Measurements from ENCODE around the gene ANKRD31. TPM values are rescaled to one million over a fixed set of nuclear protein-coding genes. Genes with fewer than 3 reads are reported as not detected.
"Not testable (repeated sequence)": the region's sequence is repeated elsewhere in the genome, so short reads cannot be mapped to it uniquely, and the experiment has no call there.

The ANKRD31 gene
- total RNA-seq, 1 donor from 2014 or later: 0.07 TPM

- no peak overlapping the region for H3K27ac Mint-ChIP-seq (ENCODE audit: unreplicated experiment)
- no peaks in the 10 kb centered on the region for H3K36me3 ChIP-seq (ENCODE audit: insufficient read depth, low read length)
- peaks cover 5% of the 10 kb centered on the region for H3K4me1 Mint-ChIP-seq (ENCODE audit: low read depth, unreplicated experiment)
- H3K79me2 ChIP-seq (ENCODE audit: insufficient read depth, low read length): no peaks in the 10 kb centered on the region
- no peak overlapping the region for H2AFZ ChIP-seq (ENCODE audit: low read depth, low read length)
- no peak overlapping the region for H3K4me3 ChIP-seq (ENCODE audit: insufficient read depth, low read depth, low read length)
- no peaks in the 10 kb centered on the region for H3K36me3 Mint-ChIP-seq (ENCODE audit: low read depth, unreplicated experiment)
- H3K4me3 Mint-ChIP-seq (ENCODE audit: unreplicated experiment): no peak overlapping the region
- H4K20me1 ChIP-seq (ENCODE audit: insufficient read depth, low read length): no peaks in the 10 kb centered on the region
- TF ChIP-seq EZH2 (IDR thresholded peaks at IDR 0.05; ENCODE audit: insufficient read depth, low read length) (no peak), CTCF (IDR thresholded peaks at IDR 0.05; ENCODE audit: insufficient read depth, low read depth, low read length) (no peak)
- no peaks in the 10 kb centered on the region for H3K27me3 ChIP-seq (ENCODE audit: insufficient read depth, low read length)
- H3K9me3 ChIP-seq (ENCODE audit: insufficient read depth, low read depth, low read length): no peaks in the 10 kb centered on the region
- FAIRE-seq: no peak
- peaks cover 9% of the 10 kb centered on the region for H3K4me1 ChIP-seq (ENCODE audit: insufficient read depth, low read length)
- no peaks in the 10 kb centered on the region for H3K9me3 Mint-ChIP-seq (ENCODE audit: unreplicated experiment)
- H3K27ac ChIP-seq (ENCODE audit: low read depth, low read length): no peak overlapping the region
- no peak overlapping the region for H3K9ac ChIP-seq (ENCODE audit: low read length)
- DNase-seq (ENCODE audit: low read depth): no peak
- peaks cover 2% of the 10 kb centered on the region for H3K27me3 Mint-ChIP-seq (ENCODE audit: low read depth, unreplicated experiment)
- no peak overlapping the region for H3K4me2 ChIP-seq (ENCODE audit: low read length)
Observed at GRCh38 chr5:75234251-75234650, 2.4 kb downstream of the ANKRD31 start.

DNA sequence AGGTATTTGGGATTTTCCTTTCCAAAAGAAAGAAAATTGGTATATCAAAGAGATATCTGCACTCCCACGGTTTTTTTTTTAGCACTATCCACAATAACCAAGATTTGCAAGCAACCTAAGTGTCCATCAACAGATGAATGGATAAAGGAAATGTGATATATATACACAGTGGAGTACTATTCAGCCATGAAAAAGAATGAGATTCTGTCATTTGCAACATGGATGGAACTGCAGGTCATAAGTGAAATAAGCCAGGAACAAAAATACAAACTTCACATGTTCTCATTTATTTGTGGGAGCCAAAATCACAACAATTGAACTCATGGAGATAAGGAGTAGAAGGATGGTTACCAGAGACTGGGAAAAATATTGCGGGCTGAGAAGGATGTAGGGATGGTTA, 9.8 kb downstream of the ANKRD31 start:
- H2AFZ ChIP-seq (ENCODE audit: low read depth, low read length): no peak overlapping the region
- H3K79me2 ChIP-seq (ENCODE audit: insufficient read depth, low read length): no peaks in the 10 kb centered on the region
- H3K27me3 Mint-ChIP-seq (ENCODE audit: low read depth, unreplicated experiment): no peaks in the 10 kb centered on the region
- no peaks in the 10 kb centered on the region for H3K9me3 Mint-ChIP-seq (ENCODE audit: unreplicated experiment)
- no peaks in the 10 kb centered on the region for H3K27me3 ChIP-seq (ENCODE audit: insufficient read depth, low read length)
- no peak overlapping the region for H3K4me3 ChIP-seq (ENCODE audit: insufficient read depth, low read depth, low read length)
- no peak overlapping the region for H3K4me2 ChIP-seq (ENCODE audit: low read length)
- H3K36me3 ChIP-seq (ENCODE audit: insufficient read depth, low read length): no peaks in the 10 kb centered on the region
- FAIRE-seq (no peak), DNase-seq (ENCODE audit: low read depth) (no peak)
- H3K9ac ChIP-seq (ENCODE audit: low read length): no peak overlapping the region
- H4K20me1 ChIP-seq (ENCODE audit: insufficient read depth, low read length): no peaks in the 10 kb centered on the region
- H3K4me1 Mint-ChIP-seq (ENCODE audit: low read depth, unreplicated experiment): no peaks in the 10 kb centered on the region
- no peaks in the 10 kb centered on the region for H3K4me1 ChIP-seq (ENCODE audit: insufficient read depth, low read length)
- no peak overlapping the region for H3K4me3 Mint-ChIP-seq (ENCODE audit: unreplicated experiment)
- H3K9me3 ChIP-seq (ENCODE audit: insufficient read depth, low read depth, low read length): no peaks in the 10 kb centered on the region
- no peaks in the 10 kb centered on the region for H3K36me3 Mint-ChIP-seq (ENCODE audit: low read depth, unreplicated experiment)
- no peak overlapping the region for H3K27ac ChIP-seq (ENCODE audit: low read depth, low read length)
- no peak for TF ChIP-seq CTCF (IDR thresholded peaks at IDR 0.05; ENCODE audit: insufficient read depth, low read depth, low read length)
- no peak for TF ChIP-seq EZH2 (IDR thresholded peaks at IDR 0.05; ENCODE audit: insufficient read depth, low read length)
- H3K27ac Mint-ChIP-seq (ENCODE audit: unreplicated experiment): no peak overlapping the region

DNA sequence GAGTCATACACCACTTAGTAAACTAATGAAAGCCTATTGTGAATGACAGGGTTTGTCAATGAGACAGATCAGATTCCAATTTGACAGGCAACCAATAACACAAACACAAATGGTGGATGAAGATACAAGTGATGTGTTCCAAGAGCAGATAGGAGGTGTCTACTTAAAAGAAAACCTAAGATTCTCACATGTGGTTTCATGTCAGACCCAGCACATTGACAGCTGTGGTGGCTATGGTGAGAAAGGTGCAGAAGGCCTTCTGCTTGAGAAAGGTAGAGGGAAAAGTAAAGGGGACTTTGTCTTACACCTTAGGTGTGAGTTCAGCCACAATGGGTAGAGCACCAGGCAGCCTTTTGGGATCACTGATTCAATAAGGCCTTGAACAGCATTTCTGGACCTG, 11.2 kb downstream of the ANKRD31 start:
- H3K4me1 Mint-ChIP-seq (ENCODE audit: low read depth, unreplicated experiment): no peaks in the 10 kb centered on the region
- Histone ChIP-seq H2AFZ (ENCODE audit: low read depth, low read length) (no peak overlapping the region), H3K4me2 (ENCODE audit: low read length) (no peak overlapping the region), H3K36me3 (ENCODE audit: insufficient read depth, low read length) (no peaks in the 10 kb centered on the region), H3K27me3 (ENCODE audit: insufficient read depth, low read length) (no peaks in the 10 kb centered on the region), H4K20me1 (ENCODE audit: insufficient read depth, low read length) (no peaks in the 10 kb centered on the region), H3K9me3 (ENCODE audit: insufficient read depth, low read depth, low read length) (no peaks in the 10 kb centered on the region), H3K4me1 (ENCODE audit: insufficient read depth, low read length) (no peaks in the 10 kb centered on the region), H3K9ac (ENCODE audit: low read length) (no peak overlapping the region), H3K79me2 (ENCODE audit: insufficient read depth, low read length) (no peaks in the 10 kb centered on the region), H3K27ac (ENCODE audit: low read depth, low read length) (no peak overlapping the region), H3K4me3 (ENCODE audit: insufficient read depth, low read depth, low read length) (no peak overlapping the region)
- DNase-seq (ENCODE audit: low read depth): no peak
- no peaks in the 10 kb centered on the region for H3K9me3 Mint-ChIP-seq (ENCODE audit: unreplicated experiment)
- FAIRE-seq: no peak
- H3K27ac Mint-ChIP-seq (ENCODE audit: unreplicated experiment): no peak overlapping the region
- H3K36me3 Mint-ChIP-seq (ENCODE audit: low read depth, unreplicated experiment): no peaks in the 10 kb centered on the region
- TF ChIP-seq EZH2 (IDR thresholded peaks at IDR 0.05; ENCODE audit: insufficient read depth, low read length): no peak
- TF ChIP-seq CTCF (IDR thresholded peaks at IDR 0.05; ENCODE audit: insufficient read depth, low read depth, low read length): no peak
- H3K27me3 Mint-ChIP-seq (ENCODE audit: low read depth, unreplicated experiment): no peaks in the 10 kb centered on the region
- no peak overlapping the region for H3K4me3 Mint-ChIP-seq (ENCODE audit: unreplicated experiment)

GRCh38 chr5:75220787-75221186, 15.9 kb downstream of the ANKRD31 start:
- H3K4me3 Mint-ChIP-seq (ENCODE audit: unreplicated experiment); H3K36me3 ChIP-seq (ENCODE audit: insufficient read depth, low read length); H3K9me3 Mint-ChIP-seq (ENCODE audit: unreplicated experiment); H3K27ac ChIP-seq (ENCODE audit: low read depth, low read length); H3K27me3 Mint-ChIP-seq (ENCODE audit: low read depth, unreplicated experiment); H3K9ac ChIP-seq (ENCODE audit: low read length); H3K79me2 ChIP-seq (ENCODE audit: insufficient read depth, low read length); H4K20me1 ChIP-seq (ENCODE audit: insufficient read depth, low read length); H3K4me1 ChIP-seq (ENCODE audit: insufficient read depth, low read length); H3K4me1 Mint-ChIP-seq (ENCODE audit: low read depth, unreplicated experiment); DNase-seq (ENCODE audit: low read depth); H3K4me2 ChIP-seq (ENCODE audit: low read length); H3K4me3 ChIP-seq (ENCODE audit: insufficient read depth, low read depth, low read length); H3K36me3 Mint-ChIP-seq (ENCODE audit: low read depth, unreplicated experiment); FAIRE-seq; H3K27me3 ChIP-seq (ENCODE audit: insufficient read depth, low read length); H3K27ac Mint-ChIP-seq (ENCODE audit: unreplicated experiment); H2AFZ ChIP-seq (ENCODE audit: low read depth, low read length); H3K9me3 ChIP-seq (ENCODE audit: insufficient read depth, low read depth, low read length): not testable (repeated sequence)

Measured in astrocyte (in vitro differentiated cells and primary cell).